MM.1S (cell line): ENCODE results near the gene GPC5.

ENCODE experiments used
- DNase-seq: peaks from one replicate; pipeline ENCODE4 v3.0.0-alpha.2; 2015
- H2AFZ ChIP-seq: fragments of 300-600 bp; sonication (generic); 2 replicates; pipeline ENCODE4 v1.6.0; 2016; ENCODE audit warnings: antibody characterized with exemption, low read length
- H3F3A ChIP-seq: fragments of 300-600 bp; sonication (generic); 2 replicates; pipeline ENCODE4 v1.6.1; 2016; ENCODE audit warnings: mild to moderate bottlenecking, antibody characterized with exemption, low read length, moderate library complexity, mixed read lengths; ENCODE audit not compliant: insufficient read depth
- H3K27ac ChIP-seq: fragments of 300-600 bp; sonication (generic); 2 replicates; pipeline ENCODE4 v1.5.1; 2016; ENCODE audit warnings: mild to moderate bottlenecking, low read length
- H3K27me3 ChIP-seq: fragments of 300-600 bp; sonication (generic); replicated peaks from 2 replicates; pipeline ENCODE4 v1.6.0; 2016; ENCODE audit warnings: low read length; ENCODE audit not compliant: insufficient read depth
- H3K36me3 ChIP-seq: fragments of 300-600 bp; sonication (generic); replicated peaks from 2 replicates; pipeline ENCODE4 v1.6.1; 2016; ENCODE audit warnings: mild to moderate bottlenecking, low read length, mixed read lengths; ENCODE audit not compliant: insufficient read depth
- H3K4me1 ChIP-seq: fragments of 300-600 bp; sonication (generic); 2 replicates; pipeline ENCODE4 v1.6.1; 2016; ENCODE audit warnings: low read length, mixed read lengths
- H3K4me2 ChIP-seq: fragments of 300-600 bp; sonication (generic); 2 replicates; pipeline ENCODE4 v1.6.0; 2016; ENCODE audit warnings: low read depth, low read length
- H3K4me3 ChIP-seq: fragments of 300-600 bp; sonication (generic); 2 replicates; pipeline ENCODE4 v1.5.1; 2016; ENCODE audit warnings: low read length, mixed read lengths
- H3K79me2 ChIP-seq: fragments of 300-600 bp; sonication (generic); 2 replicates; pipeline ENCODE4 v1.6.1; 2016; ENCODE audit warnings: mixed run types, low read length, mixed read lengths
- H3K9ac ChIP-seq: fragments of 300-600 bp; sonication (generic); 2 replicates; pipeline ENCODE4 v1.6.1; 2016; ENCODE audit warnings: low read length, mixed read lengths
- H3K9me2 ChIP-seq: fragments of 300-600 bp; sonication (generic); replicated peaks from 2 replicates; pipeline ENCODE4 v1.6.1; 2016; ENCODE audit warnings: mild to moderate bottlenecking, low read length, mixed read lengths; ENCODE audit not compliant: insufficient read depth
- H3K9me3 ChIP-seq: fragments of 300-600 bp; sonication (generic); replicated peaks from 2 replicates; pipeline ENCODE4 v1.6.1; 2016; ENCODE audit warnings: mild to moderate bottlenecking, low read length, mixed read lengths; ENCODE audit not compliant: insufficient read depth
- H4K20me1 ChIP-seq: fragments of 300-600 bp; sonication (generic); 2 replicates; pipeline ENCODE4 v1.6.1; 2016; ENCODE audit warnings: mild to moderate bottlenecking, low read length, moderate library complexity, mixed read lengths; ENCODE audit not compliant: insufficient read depth
- EZH2 ChIP-seq: fragments of 300-600 bp; sonication (generic); optimal IDR thresholded peaks from 2 replicates; pipeline ENCODE3; 2017; ENCODE audit warnings: low read depth, mild to moderate bottlenecking, antibody characterized with exemption, low read length, mixed read lengths
- EZH2phosphoT487 ChIP-seq: fragments of 300-600 bp; sonication (generic); IDR thresholded peaks from 2 replicates; pipeline ENCODE4 v1.6.1; 2018; ENCODE audit warnings: antibody characterized with exemption, low read length
- TF ChIP-seq, protein P1 (sequence below): fragments of 300-600 bp; sonication (generic); IDR thresholded peaks from 2 replicates; pipeline ENCODE4 v1.5.1; 2016; ENCODE audit warnings: antibody characterized with exemption, low read length, mixed read lengths

GPC5 gene

DNA sequence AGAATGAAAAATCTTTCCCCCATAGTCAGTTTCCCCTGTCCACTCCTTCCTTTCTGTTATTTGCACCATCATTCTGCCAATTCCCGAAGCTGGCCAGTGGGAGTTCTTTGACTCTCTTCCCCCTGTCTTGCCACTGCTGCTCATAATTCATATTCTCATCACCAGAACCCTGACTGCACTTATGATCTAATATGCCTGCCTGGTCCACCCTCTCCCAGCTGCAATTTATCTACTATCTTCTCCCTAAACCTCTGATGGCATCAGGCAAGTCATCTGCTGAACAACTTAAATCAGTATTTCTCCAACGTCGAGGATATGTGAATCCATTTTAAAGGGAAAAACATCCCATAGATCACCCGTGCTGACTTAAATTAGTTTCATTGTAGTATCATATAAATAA lies 1370.2 kb downstream of the GPC5 start:
- TF ChIP-seq EZH2 (no peak), EZH2phosphoT487 (no peak)
- TF ChIP-seq, protein P1, sequence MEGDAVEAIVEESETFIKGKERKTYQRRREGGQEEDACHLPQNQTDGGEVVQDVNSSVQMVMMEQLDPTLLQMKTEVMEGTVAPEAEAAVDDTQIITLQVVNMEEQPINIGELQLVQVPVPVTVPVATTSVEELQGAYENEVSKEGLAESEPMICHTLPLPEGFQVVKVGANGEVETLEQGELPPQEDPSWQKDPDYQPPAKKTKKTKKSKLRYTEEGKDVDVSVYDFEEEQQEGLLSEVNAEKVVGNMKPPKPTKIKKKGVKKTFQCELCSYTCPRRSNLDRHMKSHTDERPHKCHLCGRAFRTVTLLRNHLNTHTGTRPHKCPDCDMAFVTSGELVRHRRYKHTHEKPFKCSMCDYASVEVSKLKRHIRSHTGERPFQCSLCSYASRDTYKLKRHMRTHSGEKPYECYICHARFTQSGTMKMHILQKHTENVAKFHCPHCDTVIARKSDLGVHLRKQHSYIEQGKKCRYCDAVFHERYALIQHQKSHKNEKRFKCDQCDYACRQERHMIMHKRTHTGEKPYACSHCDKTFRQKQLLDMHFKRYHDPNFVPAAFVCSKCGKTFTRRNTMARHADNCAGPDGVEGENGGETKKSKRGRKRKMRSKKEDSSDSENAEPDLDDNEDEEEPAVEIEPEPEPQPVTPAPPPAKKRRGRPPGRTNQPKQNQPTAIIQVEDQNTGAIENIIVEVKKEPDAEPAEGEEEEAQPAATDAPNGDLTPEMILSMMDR: no peak
- Histone ChIP-seq H3K9ac (no peak overlapping the region), H3K9me2 (no peaks in the 10 kb centered on the region), H3K36me3 (no peaks in the 10 kb centered on the region), H3K4me1 (no peaks in the 10 kb centered on the region), H3K4me2 (no peak overlapping the region), H2AFZ (no peak overlapping the region), H3K79me2 (no peaks in the 10 kb centered on the region), H3K4me3 (no peak overlapping the region), H3F3A (no peaks in the 10 kb centered on the region), H3K9me3 (no peaks in the 10 kb centered on the region), H4K20me1 (no peaks in the 10 kb centered on the region), H3K27me3 (no peaks in the 10 kb centered on the region), H3K27ac (no peak overlapping the region)
- no peak for DNase-seq

- H3K9me3 ChIP-seq: no peaks in the 10 kb centered on the region
- H3K27ac ChIP-seq: no peak overlapping the region
- H3K4me3 ChIP-seq: no peak overlapping the region
- H3K27me3 ChIP-seq: no peaks in the 10 kb centered on the region
- no peaks in the 10 kb centered on the region for H3K79me2 ChIP-seq
- no peak for TF ChIP-seq EZH2
- TF ChIP-seq, protein P1: no peak
- TF ChIP-seq EZH2phosphoT487: no peak
- H3F3A ChIP-seq: no peaks in the 10 kb centered on the region
- H4K20me1 ChIP-seq: no peaks in the 10 kb centered on the region
- H3K4me1 ChIP-seq: no peaks in the 10 kb centered on the region
- no peaks in the 10 kb centered on the region for H3K9me2 ChIP-seq
- H3K4me2 ChIP-seq: no peak overlapping the region
- H3K9ac ChIP-seq: no peak overlapping the region
- no peaks in the 10 kb centered on the region for H3K36me3 ChIP-seq
- no peak for DNase-seq
- H2AFZ ChIP-seq: no peak overlapping the region
Observed at GRCh38 chr13:92769046-92769445, 1370.6 kb downstream of the GPC5 start.

DNA sequence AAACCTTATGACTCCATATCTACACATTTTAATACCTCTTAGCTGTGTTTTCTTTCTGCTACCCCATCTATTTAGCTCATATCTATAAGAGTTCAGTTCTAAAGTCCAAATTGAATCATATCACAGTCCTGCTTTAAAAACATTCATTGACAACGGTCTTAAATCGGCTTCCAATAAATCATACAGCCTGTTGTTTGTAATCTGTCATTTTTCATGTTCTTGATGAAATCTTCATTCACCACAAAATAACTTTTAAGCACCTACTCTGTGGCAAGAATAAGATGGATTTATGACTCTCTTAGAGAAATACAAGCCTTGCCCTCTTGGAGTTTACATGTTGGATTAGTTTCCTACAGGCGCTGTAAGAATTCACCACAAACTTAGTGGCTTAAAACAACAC lies 1377.2 kb downstream of the GPC5 start:
- H3K27ac ChIP-seq: no peak overlapping the region
- H3K4me1 ChIP-seq: no peaks in the 10 kb centered on the region
- no peak overlapping the region for H3K4me2 ChIP-seq
- no peaks in the 10 kb centered on the region for H3K79me2 ChIP-seq
- no peaks in the 10 kb centered on the region for H3K9me3 ChIP-seq
- no peaks in the 10 kb centered on the region for H4K20me1 ChIP-seq
- H3F3A ChIP-seq: no peaks in the 10 kb centered on the region
- no peaks in the 10 kb centered on the region for H3K9me2 ChIP-seq
- H3K36me3 ChIP-seq: no peaks in the 10 kb centered on the region
- TF ChIP-seq EZH2 (no peak), EZH2phosphoT487 (no peak)
- TF ChIP-seq, protein P1: no peak
- no peak overlapping the region for H3K4me3 ChIP-seq
- no peak overlapping the region for H3K9ac ChIP-seq
- no peaks in the 10 kb centered on the region for H3K27me3 ChIP-seq
- DNase-seq: no peak
- no peak overlapping the region for H2AFZ ChIP-seq
